Thyroid gland (tissue), 4 donors: ENCODE data around the gene CREBBP.

ENCODE experiments used
- POLR2A ChIP-seq, 2 donors: fragments of 450-650 bp; IDR thresholded peaks; one replicate each; pipeline ENCODE4 v1.6.1; 2017; ENCODE audit warnings: antibody characterized with exemption in 2 of 2, mild to moderate bottlenecking in 2 of 2, moderate library complexity in 1 of 2
- TF ChIP-seq, protein P1 (sequence below), 6 experiments: fragments of 200-600 bp in 3 of 6; fragments of 450-650 bp in 3 of 6; sonication (generic) in 3 of 6; IDR thresholded peaks; one replicate each; pipeline ENCODE4 v1.5.1; 2016 to 2019; ENCODE audit warnings: antibody characterized with exemption in 6 of 6, mild to moderate bottlenecking in 2 of 6, inconsistent platforms in 1 of 6, moderate library complexity in 1 of 6

GRCh38 chr16:3696425-3697218 is 183.9 kb downstream of the CREBBP start:
- no peak for TF ChIP-seq POLR2A (IDR thresholded peaks at IDR 0.05)
- TF ChIP-seq, protein P1, sequence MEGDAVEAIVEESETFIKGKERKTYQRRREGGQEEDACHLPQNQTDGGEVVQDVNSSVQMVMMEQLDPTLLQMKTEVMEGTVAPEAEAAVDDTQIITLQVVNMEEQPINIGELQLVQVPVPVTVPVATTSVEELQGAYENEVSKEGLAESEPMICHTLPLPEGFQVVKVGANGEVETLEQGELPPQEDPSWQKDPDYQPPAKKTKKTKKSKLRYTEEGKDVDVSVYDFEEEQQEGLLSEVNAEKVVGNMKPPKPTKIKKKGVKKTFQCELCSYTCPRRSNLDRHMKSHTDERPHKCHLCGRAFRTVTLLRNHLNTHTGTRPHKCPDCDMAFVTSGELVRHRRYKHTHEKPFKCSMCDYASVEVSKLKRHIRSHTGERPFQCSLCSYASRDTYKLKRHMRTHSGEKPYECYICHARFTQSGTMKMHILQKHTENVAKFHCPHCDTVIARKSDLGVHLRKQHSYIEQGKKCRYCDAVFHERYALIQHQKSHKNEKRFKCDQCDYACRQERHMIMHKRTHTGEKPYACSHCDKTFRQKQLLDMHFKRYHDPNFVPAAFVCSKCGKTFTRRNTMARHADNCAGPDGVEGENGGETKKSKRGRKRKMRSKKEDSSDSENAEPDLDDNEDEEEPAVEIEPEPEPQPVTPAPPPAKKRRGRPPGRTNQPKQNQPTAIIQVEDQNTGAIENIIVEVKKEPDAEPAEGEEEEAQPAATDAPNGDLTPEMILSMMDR (IDR thresholded peaks at IDR 0.05): no peak
